Measurements from ENCODE around the gene SRGAP3.

GRCh38 chr3:9203317-9203716, 46.1 kb downstream of the SRGAP3 start:
- no peak for TF ChIP-seq CTCF (IDR thresholded peaks at IDR 0.05)
- TF ChIP-seq POLR2A (IDR thresholded peaks at IDR 0.05): no peak
